ENCODE data around the gene HOXA7. TPM values are rescaled to one million over a fixed set of nuclear protein-coding genes. Genes with fewer than 3 reads are reported as not detected.

The HOXA7 gene
- total RNA-seq, 1 donor from 2014 or later = 8.8 TPM

DNA sequence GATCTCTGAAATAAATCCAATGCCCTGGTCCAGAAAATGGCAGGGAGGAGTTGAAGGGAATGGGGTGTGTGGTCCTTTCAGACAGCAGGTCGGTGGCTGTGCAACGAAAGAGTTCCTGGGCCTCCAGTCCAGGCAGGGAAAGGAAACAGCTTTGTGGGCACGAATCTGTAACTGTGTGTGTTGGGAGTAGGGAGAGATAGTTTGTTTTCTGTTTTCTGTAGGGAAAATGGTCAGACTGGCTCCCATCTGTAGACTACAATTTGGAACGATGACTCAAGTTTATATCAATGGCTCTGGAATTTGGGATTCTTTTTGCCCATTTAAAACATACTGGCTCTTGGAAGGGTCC is 11.4 kb upstream of the HOXA7 start:
- TF ChIP-seq, protein P1, sequence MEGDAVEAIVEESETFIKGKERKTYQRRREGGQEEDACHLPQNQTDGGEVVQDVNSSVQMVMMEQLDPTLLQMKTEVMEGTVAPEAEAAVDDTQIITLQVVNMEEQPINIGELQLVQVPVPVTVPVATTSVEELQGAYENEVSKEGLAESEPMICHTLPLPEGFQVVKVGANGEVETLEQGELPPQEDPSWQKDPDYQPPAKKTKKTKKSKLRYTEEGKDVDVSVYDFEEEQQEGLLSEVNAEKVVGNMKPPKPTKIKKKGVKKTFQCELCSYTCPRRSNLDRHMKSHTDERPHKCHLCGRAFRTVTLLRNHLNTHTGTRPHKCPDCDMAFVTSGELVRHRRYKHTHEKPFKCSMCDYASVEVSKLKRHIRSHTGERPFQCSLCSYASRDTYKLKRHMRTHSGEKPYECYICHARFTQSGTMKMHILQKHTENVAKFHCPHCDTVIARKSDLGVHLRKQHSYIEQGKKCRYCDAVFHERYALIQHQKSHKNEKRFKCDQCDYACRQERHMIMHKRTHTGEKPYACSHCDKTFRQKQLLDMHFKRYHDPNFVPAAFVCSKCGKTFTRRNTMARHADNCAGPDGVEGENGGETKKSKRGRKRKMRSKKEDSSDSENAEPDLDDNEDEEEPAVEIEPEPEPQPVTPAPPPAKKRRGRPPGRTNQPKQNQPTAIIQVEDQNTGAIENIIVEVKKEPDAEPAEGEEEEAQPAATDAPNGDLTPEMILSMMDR (conservative IDR thresholded peaks at IDR 0.05) = no peak
- DNase-seq (ENCODE audit: low read depth, low spot score) = no peak
- Mint-ChIP-seq H3K9me3 (no peaks in the 10 kb centered on the region), H3K27me3 (ENCODE audit: low read depth) (peaks cover 98% of the 10 kb centered on the region), H3K4me1 (peaks cover 18% of the 10 kb centered on the region), H3K4me3 (peak overlapping the region; percentile 54), H3K27ac (ENCODE audit: unreplicated experiment) (no peak overlapping the region), H3K36me3 (ENCODE audit: low read depth) (peaks cover 9% of the 10 kb centered on the region)

DNA sequence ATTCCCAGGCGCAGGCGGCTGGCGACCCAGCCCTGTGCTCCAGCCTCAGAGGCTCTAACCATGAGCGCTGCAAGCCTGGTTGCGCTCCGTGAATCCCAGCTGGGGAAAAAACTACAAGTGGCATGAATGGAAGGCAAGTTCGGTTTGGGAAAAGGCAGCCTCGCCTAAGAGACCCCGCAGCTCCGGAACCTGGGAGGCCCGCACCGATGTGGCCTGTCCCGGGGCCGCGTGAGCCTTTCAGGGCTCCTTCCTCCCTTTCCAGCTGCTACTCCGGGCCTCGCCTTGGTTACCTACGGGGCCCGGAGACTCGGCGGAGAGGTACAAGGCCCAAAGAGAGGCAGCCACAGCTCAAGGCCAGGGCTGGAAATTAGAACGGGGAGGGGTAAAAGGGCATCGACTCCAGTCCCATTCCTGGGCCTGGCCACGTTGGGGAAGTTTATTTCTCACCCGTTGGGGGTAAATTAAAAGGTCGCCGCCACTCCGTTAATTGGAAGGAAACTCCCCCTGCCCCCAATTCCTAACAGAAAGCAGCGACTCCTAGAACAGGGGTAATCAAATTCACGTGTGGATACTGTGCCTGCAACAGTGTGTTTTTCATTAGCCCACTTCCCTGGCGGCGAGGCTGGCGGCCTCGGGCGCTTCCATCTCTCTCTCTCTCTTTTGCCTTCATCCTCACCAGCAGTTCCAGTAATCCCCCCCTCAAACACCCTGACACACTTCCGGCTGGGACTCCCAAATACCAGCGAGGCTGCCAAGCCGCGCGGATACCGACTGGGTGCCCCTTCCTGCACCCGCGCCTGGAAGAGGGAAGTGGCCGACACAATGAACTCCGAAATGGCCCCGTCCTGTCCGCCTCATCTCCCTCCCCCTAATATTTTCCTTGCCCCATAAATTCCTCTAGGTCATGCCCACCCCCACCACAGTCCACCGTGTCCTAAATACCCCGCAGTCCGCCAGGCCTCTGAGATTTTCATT is 10.3 kb upstream of the HOXA7 start:
- DNase-seq (ENCODE audit: low read depth, low spot score) = no peak
- peaks cover 7% of the 10 kb centered on the region for H3K36me3 Mint-ChIP-seq (ENCODE audit: low read depth)
- peak overlapping the region; percentile 54 for H3K4me3 Mint-ChIP-seq
- TF ChIP-seq, protein P1 (conservative IDR thresholded peaks at IDR 0.05) = no peak
- peaks cover 98% of the 10 kb centered on the region for H3K27me3 Mint-ChIP-seq (ENCODE audit: low read depth)
- H3K9me3 Mint-ChIP-seq = no peaks in the 10 kb centered on the region
- H3K4me1 Mint-ChIP-seq = peaks cover 15% of the 10 kb centered on the region
- no peak overlapping the region for H3K27ac Mint-ChIP-seq (ENCODE audit: unreplicated experiment)

DNA sequence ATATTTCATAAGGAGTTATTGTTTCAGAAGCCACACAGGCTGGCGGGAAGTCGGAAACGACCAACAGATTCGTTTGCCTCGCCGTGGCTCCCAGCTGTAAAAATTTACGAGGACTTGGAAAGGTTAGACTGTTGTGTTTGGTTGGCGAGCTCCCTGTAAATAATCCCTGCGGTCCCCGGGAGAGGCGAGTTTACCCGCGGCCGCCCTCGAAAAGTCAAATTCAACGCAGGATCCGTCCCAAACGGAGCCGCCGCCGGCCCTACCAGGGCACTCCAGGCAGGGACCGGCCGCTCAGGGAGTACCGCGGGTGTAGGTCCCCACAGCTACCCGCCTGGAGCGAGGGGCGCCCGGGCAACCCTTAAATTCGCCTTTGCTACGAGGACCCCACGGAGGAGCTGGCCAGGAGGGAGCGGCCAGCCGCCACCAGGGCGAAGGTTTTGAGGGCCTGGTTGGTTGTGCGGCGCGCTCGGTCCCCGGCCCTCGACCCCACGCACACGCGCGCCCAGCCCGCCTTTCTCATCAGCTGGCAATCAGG is 9.6 kb upstream of the HOXA7 start:
- peaks cover 10% of the 10 kb centered on the region for H3K4me1 Mint-ChIP-seq
- H3K27me3 Mint-ChIP-seq (ENCODE audit: low read depth) = peaks cover 96% of the 10 kb centered on the region
- no peaks in the 10 kb centered on the region for H3K9me3 Mint-ChIP-seq
- TF ChIP-seq, protein P1 (conservative IDR thresholded peaks at IDR 0.05) = no peak
- peak overlapping the region; percentile 58 for H3K4me3 Mint-ChIP-seq
- no peak overlapping the region for H3K27ac Mint-ChIP-seq (ENCODE audit: unreplicated experiment)
- peaks cover 7% of the 10 kb centered on the region for H3K36me3 Mint-ChIP-seq (ENCODE audit: low read depth)
- no peak for DNase-seq (ENCODE audit: low read depth, low spot score)

DNA sequence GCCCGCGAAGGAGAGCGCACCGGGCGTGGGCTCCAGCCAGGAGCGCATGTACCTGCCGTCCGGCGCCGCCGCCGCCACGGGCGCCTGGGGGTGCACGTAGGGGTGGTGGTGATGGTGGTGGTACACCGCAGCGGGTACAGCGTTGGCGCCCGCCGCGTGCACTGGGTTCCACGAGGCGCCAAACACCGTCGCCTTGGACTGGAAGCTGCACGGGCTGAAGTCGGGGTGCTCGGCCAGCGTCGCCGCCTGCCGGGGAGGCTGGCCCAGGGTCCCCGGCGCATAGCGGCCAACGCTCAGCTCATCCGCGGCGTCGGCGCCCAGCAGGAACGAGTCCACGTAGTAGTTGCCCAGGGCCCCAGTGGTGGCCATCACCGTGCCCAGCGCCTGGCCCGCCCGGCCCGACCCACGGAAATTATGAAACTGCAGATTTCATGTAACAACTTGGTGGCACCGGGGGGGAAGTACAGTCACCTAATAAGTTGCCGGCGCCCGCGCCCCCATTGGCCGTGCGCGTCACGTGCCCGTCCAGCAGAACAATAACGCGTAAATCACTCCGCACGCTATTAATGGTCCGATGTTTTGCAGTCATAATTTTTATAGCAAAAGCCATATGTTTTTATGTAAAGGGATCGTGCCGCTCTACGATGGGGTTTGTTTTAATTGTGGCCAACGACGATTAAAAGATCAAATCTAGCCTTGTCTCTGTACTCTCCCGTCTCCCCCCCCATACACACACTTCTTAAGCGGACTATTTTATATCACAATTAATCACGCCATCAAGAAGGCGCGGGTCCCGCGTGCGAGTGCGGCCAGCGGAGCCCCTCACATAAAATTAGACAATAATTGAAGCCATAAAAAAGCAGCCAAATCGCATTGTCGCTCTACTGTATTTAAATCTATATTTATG is 8.9 kb upstream of the HOXA7 start, which contains the start of gene HOXA9:
Gene HOXA9, minus strand, starts transcription at position 449 of the 907 bp plus-strand sequence. Its CDS starts 80 bp downstream, at position 369.
- TF ChIP-seq, protein P1 (conservative IDR thresholded peaks at IDR 0.05) = peak; percentile 13
- peaks cover 7% of the 10 kb centered on the region for H3K36me3 Mint-ChIP-seq (ENCODE audit: low read depth)
- H3K9me3 Mint-ChIP-seq = no peaks in the 10 kb centered on the region
- peaks cover 94% of the 10 kb centered on the region for H3K27me3 Mint-ChIP-seq (ENCODE audit: low read depth)
- H3K4me1 Mint-ChIP-seq = peaks cover 10% of the 10 kb centered on the region
- DNase-seq (ENCODE audit: low read depth, low spot score) = no peak
- H3K4me3 Mint-ChIP-seq = peak within 1 kb of the TSS; percentile 79
- no peak within 1 kb of the TSS for H3K27ac Mint-ChIP-seq (ENCODE audit: unreplicated experiment)

All from neural crest cell (in vitro differentiated cells).